ENCODE measurements around the gene CFTR.
"Not testable (repeated sequence)": the region's sequence is repeated elsewhere in the genome, so short reads cannot be mapped to it uniquely, and the experiment has no call there.

The CFTR gene

GRCh38 chr7:117692338-117692737 lies 212.5 kb downstream of the CFTR start:
- H3K4me3 ChIP-seq (ENCODE audit: low read depth, low read length) = no peak overlapping the region
- no peak for DNase-seq (ENCODE audit: low read depth)
- TF ChIP-seq, protein P1, sequence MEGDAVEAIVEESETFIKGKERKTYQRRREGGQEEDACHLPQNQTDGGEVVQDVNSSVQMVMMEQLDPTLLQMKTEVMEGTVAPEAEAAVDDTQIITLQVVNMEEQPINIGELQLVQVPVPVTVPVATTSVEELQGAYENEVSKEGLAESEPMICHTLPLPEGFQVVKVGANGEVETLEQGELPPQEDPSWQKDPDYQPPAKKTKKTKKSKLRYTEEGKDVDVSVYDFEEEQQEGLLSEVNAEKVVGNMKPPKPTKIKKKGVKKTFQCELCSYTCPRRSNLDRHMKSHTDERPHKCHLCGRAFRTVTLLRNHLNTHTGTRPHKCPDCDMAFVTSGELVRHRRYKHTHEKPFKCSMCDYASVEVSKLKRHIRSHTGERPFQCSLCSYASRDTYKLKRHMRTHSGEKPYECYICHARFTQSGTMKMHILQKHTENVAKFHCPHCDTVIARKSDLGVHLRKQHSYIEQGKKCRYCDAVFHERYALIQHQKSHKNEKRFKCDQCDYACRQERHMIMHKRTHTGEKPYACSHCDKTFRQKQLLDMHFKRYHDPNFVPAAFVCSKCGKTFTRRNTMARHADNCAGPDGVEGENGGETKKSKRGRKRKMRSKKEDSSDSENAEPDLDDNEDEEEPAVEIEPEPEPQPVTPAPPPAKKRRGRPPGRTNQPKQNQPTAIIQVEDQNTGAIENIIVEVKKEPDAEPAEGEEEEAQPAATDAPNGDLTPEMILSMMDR (IDR thresholded peaks at IDR 0.05; ENCODE audit: low read depth, low read length, missing control alignments) = no peak

- no peak overlapping the region for H3K4me3 ChIP-seq (ENCODE audit: low read depth, low read length)
- TF ChIP-seq, protein P1 (IDR thresholded peaks at IDR 0.05; ENCODE audit: low read depth, low read length, missing control alignments) = no peak
- DNase-seq (ENCODE audit: low read depth) = no peak
Observed at GRCh38 chr7:117698018-117698417, 218.2 kb downstream of the CFTR start.

DNA sequence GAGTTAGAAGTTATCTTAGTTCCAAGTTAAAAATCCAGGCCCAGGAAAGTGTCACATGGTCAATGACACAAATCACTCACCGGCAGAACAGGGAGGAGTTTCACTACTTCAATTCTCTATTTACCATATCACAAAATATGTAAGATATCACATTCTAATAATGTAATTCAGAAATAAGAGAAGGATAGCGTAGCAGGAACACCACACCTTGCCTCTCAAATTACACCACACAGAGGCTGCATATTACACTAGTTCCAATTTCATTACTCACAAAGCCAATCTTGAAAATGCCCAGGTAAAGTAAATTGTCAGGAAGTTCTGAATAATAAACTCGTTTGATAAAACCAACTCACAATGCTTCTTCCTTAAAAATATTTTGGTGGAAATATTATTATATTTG lies 224.2 kb downstream of the CFTR start:
- TF ChIP-seq, protein P1 (IDR thresholded peaks at IDR 0.05; ENCODE audit: low read depth, low read length, missing control alignments) = no peak
- H3K4me3 ChIP-seq (ENCODE audit: low read depth, low read length) = no peak overlapping the region
- no peak for DNase-seq (ENCODE audit: low read depth)

DNA sequence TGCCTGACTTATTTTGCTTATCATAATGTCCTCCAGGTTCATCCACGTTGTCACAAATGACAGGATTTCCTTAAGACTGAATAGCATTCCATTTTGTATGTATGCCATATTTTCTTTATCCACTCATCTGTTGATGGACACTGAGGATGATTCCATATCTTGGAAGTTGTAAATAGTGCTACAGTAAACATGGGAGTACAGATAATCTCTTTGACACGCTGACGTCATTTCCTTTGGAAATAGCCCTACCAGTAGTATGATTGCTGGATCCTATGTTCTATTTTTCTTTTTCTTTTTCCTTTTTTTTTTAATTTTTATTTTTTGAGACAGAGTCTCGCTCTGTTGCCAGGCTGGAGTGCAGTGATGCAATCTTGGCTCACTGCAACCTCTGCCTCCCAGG lies 225.8 kb downstream of the CFTR start:
- no peak overlapping the region for H3K4me3 ChIP-seq (ENCODE audit: low read depth, low read length)
- TF ChIP-seq, protein P1 (IDR thresholded peaks at IDR 0.05; ENCODE audit: low read depth, low read length, missing control alignments) = no peak
- no peak for DNase-seq (ENCODE audit: low read depth)

DNA sequence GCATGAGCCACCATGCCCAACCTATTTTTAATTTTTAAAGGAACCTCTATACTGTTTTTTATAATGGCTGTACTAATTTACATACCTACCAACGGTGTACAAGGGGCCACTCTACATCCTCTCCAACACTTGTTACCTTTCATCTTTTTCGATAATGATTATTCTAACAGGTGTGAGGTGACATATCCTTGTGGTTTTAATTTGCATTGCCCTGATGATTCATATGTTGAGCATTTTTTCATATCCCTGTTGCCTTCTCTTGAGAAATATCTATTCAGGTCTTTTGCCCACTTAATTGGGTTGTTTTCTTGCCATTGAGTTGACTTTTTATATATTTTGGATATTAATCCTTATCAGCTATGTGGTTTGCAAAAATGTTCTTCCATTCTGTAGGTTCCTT lies 226.4 kb downstream of the CFTR start:
- TF ChIP-seq, protein P1 (IDR thresholded peaks at IDR 0.05; ENCODE audit: low read depth, low read length, missing control alignments) = no peak
- DNase-seq (ENCODE audit: low read depth) = no peak
- H3K4me3 ChIP-seq (ENCODE audit: low read depth, low read length) = no peak overlapping the region

DNA sequence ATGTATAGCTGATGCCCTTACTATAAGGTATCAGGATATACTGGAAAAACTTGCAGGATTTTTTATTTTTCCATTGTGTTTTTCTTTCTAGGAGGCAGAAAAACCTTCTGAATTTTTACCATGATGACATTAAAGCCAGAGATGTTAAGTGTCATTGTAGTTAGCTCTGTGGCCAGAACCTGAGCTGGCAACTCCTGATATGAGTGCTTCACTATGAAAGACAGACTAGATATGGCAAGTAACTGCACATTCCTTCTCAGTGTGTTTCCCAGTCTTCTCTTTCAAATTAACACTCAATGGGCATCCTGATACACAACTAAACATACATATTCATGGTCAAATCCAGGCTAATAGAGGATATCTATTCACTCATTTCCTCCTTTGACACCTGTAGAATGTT lies 227.3 kb downstream of the CFTR start:
- H3K4me3 ChIP-seq (ENCODE audit: low read depth, low read length) = no peak overlapping the region
- no peak for DNase-seq (ENCODE audit: low read depth)
- TF ChIP-seq, protein P1 (IDR thresholded peaks at IDR 0.05; ENCODE audit: low read depth, low read length, missing control alignments) = no peak

DNA sequence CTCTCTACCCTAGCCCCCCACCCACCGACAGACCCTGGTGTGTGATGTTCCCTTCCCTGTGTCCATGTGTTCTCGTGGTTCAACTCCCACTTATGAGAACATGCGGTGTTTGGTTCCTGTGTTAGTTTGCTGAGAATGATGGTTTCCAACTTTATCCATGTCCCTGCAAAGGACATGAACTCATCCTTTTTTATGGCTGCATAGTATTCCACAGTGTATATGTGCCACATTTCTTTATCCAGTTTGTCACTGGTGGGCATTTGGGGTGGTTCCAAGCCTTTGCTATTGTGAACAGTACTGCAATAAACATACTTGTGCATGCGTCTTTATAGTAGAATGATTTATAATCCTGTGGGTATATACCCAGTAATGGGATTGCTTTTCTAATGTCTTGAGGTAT lies 228.3 kb downstream of the CFTR start:
- not testable (repeated sequence) for DNase-seq (ENCODE audit: low read depth); H3K4me3 ChIP-seq (ENCODE audit: low read depth, low read length)

DNA sequence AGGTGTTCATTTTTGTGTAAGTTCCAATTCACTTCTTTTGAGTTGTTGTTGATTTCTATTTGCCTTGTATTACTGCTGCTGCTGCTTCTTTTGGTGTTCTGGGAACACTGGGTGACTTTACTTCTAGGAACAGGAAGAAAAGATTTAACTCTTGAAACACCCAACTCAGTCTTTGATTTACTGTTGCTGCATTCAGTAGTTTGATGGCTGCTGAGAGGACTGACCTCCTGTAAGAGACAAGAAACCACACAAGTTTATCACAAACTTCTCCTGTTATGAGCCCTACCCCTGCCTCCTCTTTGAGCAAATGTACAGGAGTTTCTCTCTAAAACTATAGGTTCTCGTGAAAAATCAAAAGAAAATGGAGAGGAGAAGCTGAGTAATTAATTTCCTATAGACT lies 231.7 kb downstream of the CFTR start:
- TF ChIP-seq, protein P1 (IDR thresholded peaks at IDR 0.05; ENCODE audit: low read depth, low read length, missing control alignments) = no peak
- DNase-seq (ENCODE audit: low read depth) = no peak
- no peak overlapping the region for H3K4me3 ChIP-seq (ENCODE audit: low read depth, low read length)

Measured in GM12864 (cell line).